Measurements from ENCODE around the gene PPIL6. TPM values are rescaled to one million over a fixed set of nuclear protein-coding genes. Genes with fewer than 3 reads are reported as not detected.
A peak's percentile ranks its signal among the peaks of the same experiment; 100 is the strongest.

The PPIL6 gene
- total RNA-seq, 1 donor from 2014 or later: 0.30 TPM

DNA sequence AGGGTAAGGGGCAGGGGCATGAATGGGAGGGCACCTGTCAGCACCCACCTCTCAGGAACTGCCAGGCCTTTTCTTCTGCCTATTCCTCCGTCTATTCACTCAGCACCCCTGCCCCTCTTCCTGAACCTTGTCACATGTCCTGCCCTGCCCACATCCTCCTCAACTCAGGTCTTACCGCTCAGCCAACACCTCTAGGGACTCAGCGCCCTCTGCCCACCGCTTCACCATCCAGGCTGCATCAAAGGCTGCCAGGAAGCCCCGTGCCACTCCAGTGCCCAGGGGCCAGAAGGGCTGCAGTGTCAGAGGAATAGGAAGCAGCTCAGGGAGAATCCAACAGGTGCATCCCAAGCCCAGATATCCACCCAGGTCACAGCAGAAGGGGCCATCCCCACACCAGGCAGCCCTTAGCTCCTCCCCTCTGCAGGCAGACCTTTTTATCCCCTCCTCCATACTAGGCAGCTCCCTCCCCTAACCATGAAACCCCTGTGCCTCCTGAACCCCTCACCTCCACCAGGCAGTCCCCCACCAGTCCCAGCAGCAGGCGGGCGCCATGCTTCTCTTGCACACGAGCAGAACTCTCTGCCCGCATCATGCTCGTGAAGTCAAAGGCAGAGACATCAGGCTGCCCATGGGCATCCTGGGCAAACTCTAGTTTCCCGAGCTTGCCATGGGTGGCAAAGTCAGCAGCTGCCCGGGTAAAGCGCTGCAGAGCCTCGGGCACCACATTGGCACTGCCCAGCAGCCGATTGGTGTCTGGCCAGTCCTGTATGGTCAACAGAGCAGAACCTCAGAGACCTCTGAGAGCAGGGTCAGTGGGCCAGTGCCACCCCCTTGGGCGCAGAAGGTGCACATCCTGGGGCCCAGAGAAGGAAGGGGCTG lies 9.6 kb upstream of the PPIL6 start:
- ATAC-seq (no peak), DNase-seq (ENCODE audit: low spot score) (no peak)

- DNase-seq (ENCODE audit: low spot score) (peak; percentile 40), ATAC-seq (no peak)
Measured at GRCh38 chr6:109449064-109449794, 8.8 kb upstream of the PPIL6 start.

- ATAC-seq: no peak
Measured at GRCh38 chr6:109448615-109449014, 8.2 kb upstream of the PPIL6 start.

GRCh38 chr6:109447878-109448555 lies 7.6 kb upstream of the PPIL6 start:
- DNase-seq (ENCODE audit: low spot score) (peak; percentile 37), ATAC-seq (peak; percentile 25)

More at GRCh38 chr6:109448615-109449014, 8.2 kb upstream of the PPIL6 start:
- peak; percentile 39 for DNase-seq (ENCODE audit: low spot score)

DNA sequence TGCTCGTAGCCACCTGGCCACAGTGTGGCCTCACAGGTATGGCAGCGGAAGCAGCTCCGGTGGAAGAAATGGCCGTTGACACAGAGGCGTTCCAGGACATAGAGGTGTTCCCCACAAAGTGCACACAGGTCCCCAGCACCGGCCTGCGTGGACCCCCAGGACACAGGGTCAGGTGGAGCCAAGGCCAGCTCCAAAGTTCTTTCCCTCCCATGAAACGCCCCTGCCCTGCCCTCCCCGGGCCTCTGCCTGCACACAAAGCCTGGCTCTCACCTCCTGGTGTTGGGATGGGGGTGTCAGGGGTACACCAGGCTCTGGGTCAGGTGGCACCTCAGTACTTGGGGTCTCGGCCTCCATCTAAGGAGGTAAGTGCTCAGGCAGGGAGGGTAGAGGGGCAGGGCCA lies 6.7 kb upstream of the PPIL6 start:
- ATAC-seq: no peak
- DNase-seq (ENCODE audit: low spot score): no peak

DNA sequence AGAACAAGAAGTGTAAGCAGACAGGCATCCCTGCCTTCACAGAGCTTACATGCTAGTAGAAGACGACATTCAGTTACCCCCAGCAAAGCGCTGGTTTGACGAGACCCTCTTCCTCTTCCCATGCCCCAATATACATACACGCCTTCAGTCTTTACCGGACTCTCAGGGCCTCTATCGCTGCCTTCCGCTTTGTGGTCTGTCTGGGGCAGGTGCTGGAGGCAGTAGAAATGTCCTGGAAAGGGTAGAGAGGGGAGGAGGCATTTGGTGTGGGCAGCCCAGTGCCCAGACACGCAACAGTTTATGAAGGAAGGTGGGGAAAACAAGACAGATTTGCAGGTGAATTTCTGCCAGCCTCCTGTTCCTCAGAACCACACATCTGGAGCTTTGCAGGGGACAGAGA lies 6.1 kb upstream of the PPIL6 start:
- DNase-seq (ENCODE audit: low spot score) (no peak), ATAC-seq (no peak)

GRCh38 chr6:109446072-109446471 lies 5.6 kb upstream of the PPIL6 start:
- no peak for ATAC-seq
- DNase-seq (ENCODE audit: low spot score): no peak

DNA sequence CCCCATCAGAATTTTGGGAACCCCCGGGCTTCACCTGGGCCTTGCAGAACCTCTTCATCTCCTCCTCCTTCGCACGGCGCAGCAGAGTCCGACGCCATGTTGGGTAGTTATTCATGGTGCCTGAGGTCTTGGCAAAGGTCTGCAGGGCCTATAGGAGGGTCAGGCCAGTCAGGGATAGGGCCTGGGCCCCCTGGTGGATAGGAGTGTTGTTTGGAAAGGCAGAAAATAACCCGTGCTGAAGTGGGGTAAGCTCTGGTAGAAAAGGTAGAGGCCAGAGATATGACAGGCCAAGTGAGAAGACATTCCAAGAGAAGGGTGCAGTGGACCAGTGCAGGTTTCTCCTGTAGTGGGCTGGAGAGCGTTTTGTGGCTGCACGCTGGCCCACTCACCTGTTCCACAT lies 5.0 kb upstream of the PPIL6 start:
- DNase-seq (ENCODE audit: low spot score): no peak
- ATAC-seq: no peak

- ATAC-seq (no peak), DNase-seq (ENCODE audit: low spot score) (no peak)
Measured at GRCh38 chr6:109443425-109443950, 3.1 kb upstream of the PPIL6 start.

- DNase-seq (ENCODE audit: low spot score) (no peak), ATAC-seq (no peak)
Measured at GRCh38 chr6:109442393-109442924, 2.0 kb upstream of the PPIL6 start.

GRCh38 chr6:109441069-109441816 lies 815 bp upstream of the PPIL6 start:
- ATAC-seq (peak; percentile 52), DNase-seq (ENCODE audit: low spot score) (no peak)

DNA sequence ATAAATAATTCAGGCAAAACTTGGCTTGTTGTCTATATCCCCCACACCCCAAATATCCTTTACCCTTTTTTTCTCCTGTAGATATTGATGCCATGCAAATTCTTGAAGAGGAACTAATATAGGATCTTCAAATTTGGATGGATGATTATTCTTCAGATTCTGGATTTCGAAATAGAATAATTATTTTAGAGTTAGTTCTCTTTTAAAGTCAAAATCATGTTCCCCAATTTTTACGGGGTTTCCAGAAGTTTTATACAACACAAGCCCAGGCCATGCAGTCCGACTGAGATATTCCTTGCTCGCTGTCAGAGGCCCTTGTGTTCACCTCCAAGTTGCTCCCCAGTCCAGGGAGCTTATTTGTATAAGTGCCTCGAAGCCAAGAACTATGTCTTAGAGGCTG lies 4.4 kb downstream of the PPIL6 start:
- ATAC-seq (no peak), DNase-seq (ENCODE audit: low spot score) (no peak)

- DNase-seq (ENCODE audit: low spot score): no peak
- ATAC-seq: no peak
Measured at GRCh38 chr6:109434456-109434855, 6.0 kb downstream of the PPIL6 start.

GRCh38 chr6:109429496-109429895 lies 10.9 kb downstream of the PPIL6 start:
- DNase-seq (ENCODE audit: low spot score) (no peak), ATAC-seq (no peak)

DNA sequence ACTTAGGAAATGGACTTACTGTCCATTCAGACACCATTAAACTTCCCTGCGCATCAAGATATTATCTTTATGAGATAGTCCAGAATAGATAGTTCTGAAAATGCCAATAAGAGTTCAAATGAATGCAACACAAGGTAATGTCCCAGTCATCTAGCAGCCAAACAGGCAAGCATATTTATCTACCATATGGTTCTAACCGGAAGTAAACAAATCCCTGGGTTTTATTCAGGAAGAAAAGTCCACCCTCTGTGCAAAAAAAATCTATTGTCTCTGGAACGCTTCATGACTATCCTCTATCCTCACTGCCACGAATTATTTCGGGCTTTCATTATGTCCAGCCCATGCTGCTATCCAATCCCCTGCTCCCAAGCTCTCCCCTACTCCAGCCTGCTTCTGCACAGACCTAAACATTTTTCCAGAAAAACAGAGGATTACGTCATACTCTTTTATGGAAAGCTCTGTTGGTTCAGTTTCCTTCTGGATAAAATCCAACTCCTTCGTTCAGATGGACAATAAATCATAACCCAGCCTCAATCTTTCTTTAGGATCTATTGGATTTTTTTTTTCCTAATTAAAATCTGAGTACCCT lies 11.4 kb downstream of the PPIL6 start:
- no peak for DNase-seq (ENCODE audit: low spot score)
- no peak for ATAC-seq

DNA sequence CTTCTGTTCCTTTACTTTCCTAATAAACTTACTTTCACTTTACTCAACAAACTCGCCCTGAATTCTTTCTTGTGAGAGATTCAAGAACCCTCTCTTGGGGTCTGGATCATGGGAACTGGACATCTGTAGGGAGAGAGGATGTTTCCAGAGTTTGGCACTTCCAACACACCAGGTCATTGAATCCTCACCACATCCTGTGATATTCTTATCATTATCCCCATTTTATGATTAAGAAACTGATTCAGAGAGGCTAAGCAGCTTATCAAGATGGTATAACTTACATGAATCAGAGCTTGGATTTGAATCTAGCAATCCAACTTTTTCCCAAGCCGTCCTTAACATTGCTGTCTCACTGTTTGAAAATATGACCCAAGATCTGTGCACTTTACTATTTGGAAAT lies 15.5 kb downstream of the PPIL6 start:
- no peak for ATAC-seq

DNA sequence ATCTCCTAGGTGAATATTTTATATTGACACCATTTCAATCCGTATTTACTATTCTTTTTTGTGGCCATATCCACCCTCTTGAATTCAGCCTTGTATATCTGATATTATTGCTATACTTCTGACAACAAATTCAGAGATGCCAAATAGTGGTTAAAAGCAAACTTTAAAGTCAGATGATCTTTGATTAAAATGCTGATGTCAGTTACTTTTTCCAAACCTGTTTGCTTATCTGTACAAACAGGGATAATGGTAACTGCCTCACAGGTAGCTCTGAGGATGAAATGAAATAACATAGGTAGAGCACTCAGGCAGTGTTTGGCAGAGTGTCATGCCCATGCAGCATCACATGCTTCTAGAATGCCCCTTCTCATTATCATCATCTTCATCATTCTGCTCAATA lies 19.2 kb downstream of the PPIL6 start:
- DNase-seq (ENCODE audit: low spot score) (no peak), ATAC-seq (no peak)

More for the DNA sequence above, 15.5 kb downstream of the PPIL6 start:
- no peak for DNase-seq (ENCODE audit: low spot score)

GRCh38 chr6:109420751-109421150 lies 19.7 kb downstream of the PPIL6 start:
- ATAC-seq (no peak), DNase-seq (ENCODE audit: low spot score) (no peak)

DNA sequence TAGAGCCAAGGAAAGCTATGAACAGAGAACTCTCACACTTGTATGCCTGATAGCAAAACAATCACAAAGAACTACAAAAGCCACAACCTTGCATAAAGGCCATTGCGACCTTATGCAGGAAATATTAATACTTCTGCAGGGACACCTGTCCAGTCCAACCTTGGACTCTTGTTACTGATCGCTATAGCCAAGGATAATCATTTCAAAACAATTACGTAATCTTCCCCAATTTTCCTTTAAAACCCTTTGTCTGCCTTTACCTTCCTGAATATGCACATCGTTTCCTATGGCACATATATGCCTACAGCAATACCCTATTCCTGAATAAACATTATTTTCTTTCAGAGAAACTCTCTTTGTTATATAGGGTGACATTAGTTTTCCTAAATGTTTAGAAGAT lies 22.8 kb downstream of the PPIL6 start:
- ATAC-seq (no peak), DNase-seq (ENCODE audit: low spot score) (no peak)

- no peak for ATAC-seq
Measured at GRCh38 chr6:109411034-109411433, 29.4 kb downstream of the PPIL6 start.

More at GRCh38 chr6:109411034-109411433, 29.4 kb downstream of the PPIL6 start:
- no peak for DNase-seq (ENCODE audit: low spot score)

All from left lobe of liver (tissue), 2 donors.